ENCODE results near the gene MAMDC2.

Gene MAMDC2

DNA sequence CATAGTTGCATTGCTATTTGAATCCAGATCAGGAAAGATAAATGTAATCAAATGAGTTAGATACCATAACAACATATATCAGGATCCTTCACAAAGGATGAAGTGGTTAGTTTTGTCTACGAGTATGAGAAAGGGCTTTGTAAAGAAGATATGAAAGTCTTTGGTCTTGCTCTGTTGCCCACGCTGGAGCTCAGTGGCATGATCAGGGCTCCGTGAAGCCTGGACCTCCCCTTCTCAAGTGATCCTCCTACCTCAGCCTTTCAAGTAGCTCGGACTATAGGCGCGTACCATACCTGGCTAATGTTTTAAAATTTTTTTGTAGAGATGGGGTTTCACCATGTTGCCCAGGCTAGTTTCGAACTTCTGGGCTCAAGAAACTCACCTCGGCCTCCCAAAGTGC is 217.0 kb downstream of the MAMDC2 start:
- DNase-seq (ENCODE audit: low read depth): no peak

DNA sequence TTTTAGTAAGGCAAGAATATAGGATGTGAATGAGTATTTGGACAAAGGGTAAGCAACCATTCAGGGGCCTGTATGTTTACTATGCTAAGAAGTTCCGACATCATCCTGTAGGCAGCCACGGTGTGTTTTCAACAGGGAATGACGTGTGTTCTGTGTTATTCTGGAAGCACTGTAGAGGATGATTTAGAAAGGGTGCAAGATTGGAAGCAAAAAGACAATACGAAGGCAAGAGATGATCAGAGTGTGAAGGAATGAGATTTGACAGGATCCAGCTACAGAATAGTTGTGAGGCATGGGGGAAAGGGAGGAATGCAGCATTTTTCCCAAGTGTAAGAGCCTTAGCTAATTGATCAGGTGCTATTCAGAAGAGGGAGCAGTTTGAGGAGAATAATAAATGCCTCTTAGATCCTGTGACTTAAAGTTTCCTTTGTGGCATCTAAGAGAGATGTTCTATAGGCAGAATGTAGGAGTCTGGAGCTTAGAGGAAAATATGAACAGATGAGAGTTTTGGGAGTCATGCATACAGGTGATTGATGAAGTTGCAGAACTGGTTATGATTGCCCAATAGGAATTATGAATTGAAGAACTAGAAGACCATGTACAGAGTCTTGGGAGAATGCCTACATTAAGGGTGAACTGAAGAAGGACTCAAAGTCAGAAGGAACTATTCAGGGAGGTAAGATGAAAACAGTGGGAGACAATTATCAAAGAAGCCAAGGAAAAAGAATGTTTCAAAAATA is 217.7 kb downstream of the MAMDC2 start:
- no peak for DNase-seq (ENCODE audit: low read depth)

DNA sequence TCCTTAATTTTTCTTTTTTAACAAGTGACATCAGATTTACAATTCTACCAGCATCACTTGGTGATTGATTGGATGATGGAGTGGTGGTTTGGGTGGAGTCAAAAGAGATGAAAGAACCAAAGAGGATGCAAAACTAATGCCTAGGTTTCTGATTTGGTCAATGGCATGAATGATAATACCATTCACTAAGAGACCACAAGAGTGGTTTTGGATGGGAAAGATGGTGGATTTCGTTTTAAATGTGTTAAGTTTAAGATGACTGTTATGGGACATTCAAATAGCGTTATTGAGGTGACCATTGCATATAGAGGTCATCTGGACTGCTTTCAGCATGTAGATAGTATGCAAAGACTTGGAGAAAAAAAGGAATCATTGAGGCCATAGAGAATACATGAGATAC is 218.7 kb downstream of the MAMDC2 start:
- no peak for DNase-seq (ENCODE audit: low read depth)

DNA sequence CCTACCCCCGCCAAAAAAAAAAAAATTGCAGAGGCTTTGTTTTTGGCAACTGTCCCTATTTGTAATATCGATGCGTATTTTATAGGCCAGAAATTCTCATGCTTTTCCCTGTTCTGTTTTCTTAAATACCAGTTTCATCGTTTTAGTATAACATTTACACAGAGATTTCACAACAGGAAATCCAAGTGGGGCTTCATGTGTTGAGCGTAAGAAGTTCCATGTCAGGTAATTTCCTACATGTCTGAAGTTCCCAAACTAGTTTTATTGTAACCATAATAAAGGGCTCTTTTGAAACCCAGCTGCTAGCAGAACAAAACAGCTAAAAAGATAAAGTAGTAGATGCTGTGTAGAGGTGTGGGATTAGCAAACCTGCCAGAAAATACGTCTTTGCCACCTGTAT is 219.3 kb downstream of the MAMDC2 start:
- no peak for DNase-seq (ENCODE audit: low read depth)

DNA sequence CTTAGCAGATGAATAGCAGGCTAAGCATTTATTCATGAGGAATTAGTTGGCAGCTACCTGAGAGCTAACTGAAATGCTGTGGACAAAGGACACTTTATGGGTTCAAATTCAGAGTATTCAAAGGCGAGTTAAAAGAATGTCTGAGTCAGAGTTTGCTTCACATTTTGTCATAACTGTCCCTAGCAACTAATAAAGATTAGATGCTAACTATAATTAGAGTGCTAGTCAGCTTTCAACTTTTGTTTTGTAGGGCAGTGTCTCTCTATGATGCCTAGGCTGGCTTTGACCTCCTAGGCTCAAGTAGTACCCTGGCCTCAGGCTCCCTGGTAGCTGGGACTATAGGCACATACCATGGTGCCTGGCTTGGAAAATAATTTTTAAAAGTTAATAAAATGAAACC is 219.8 kb downstream of the MAMDC2 start:
- DNase-seq (ENCODE audit: low read depth): no peak

Data from fibroblast of the conjunctiva (primary cell).